ENCODE results near the gene CACNA1A. TPM values are rescaled to one million over a fixed set of nuclear protein-coding genes. Genes with fewer than 3 reads are reported as not detected.

The CACNA1A gene
- total RNA-seq, 6 experiments from 2014 or later = 1.3 to 13.2 (median 10.0) TPM

DNA sequence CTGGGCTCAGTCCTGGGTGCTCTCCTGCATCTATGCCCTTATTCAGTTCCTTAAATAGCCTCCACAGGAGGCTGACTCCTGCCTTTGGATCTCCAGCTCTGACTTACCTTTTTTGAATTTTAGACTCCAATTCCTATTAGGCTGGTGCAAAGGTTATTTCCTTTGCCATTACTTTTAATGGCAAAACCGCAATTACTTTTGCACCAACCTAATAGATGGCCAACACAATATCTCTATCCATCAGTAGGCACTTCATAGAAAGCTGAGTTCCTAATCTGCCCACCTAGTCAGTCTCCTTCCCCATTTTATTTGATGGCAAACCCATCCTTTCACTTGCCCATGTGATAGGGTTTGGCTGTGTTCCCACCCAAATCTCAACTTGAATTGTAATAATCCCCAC is 95.3 kb downstream of the CACNA1A start:
- DNase-seq = no peak

DNA sequence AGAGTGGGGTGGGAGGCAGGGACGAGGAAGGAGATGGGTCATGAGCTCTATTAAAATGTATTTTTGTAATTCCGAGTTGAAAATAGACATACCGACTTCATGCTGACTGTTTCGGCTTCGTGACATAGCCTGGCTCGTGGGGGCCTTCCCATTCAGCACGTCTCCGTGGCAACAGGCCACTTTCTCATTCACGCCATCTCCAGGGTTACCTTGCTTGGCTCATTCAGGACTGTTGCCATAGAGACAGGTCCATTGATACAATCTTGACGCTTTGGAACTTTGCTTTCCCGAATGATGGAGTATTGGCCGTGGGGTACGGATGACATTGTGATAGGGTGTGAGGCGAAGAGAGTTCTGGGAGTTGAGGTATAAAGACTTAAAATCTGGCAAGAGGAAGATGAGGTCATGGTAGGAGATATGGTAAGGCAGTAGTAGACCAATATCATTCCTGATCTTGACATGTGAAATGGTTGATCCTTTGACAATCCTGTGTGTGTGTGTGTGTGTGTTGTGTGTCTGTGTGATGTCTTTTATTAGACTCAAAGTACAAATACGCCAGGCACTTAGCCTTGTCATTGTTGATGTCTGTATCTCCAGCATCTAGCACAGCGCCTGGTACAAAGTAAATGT is 97.3 kb downstream of the CACNA1A start:
- H3K4me3 Mint-ChIP-seq = no peak overlapping the region
- DNase-seq = no peak

More for the DNA sequence above, 95.3 kb downstream of the CACNA1A start:
- TF ChIP-seq, protein P1, sequence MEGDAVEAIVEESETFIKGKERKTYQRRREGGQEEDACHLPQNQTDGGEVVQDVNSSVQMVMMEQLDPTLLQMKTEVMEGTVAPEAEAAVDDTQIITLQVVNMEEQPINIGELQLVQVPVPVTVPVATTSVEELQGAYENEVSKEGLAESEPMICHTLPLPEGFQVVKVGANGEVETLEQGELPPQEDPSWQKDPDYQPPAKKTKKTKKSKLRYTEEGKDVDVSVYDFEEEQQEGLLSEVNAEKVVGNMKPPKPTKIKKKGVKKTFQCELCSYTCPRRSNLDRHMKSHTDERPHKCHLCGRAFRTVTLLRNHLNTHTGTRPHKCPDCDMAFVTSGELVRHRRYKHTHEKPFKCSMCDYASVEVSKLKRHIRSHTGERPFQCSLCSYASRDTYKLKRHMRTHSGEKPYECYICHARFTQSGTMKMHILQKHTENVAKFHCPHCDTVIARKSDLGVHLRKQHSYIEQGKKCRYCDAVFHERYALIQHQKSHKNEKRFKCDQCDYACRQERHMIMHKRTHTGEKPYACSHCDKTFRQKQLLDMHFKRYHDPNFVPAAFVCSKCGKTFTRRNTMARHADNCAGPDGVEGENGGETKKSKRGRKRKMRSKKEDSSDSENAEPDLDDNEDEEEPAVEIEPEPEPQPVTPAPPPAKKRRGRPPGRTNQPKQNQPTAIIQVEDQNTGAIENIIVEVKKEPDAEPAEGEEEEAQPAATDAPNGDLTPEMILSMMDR (IDR thresholded peaks at IDR 0.05) = no peak
- Mint-ChIP-seq H3K36me3 (ENCODE audit: low read depth) (no peaks in the 10 kb centered on the region), H3K4me1 (ENCODE audit: low read depth) (peaks cover 4% of the 10 kb centered on the region; the same call in 1 of the 2 replicates), H3K27me3 (ENCODE audit: insufficient read depth) (peaks cover 8% of the 10 kb centered on the region), H3K9me3 (no peaks in the 10 kb centered on the region), H3K27ac (no peak overlapping the region), H3K4me3 (no peak overlapping the region)

DNA sequence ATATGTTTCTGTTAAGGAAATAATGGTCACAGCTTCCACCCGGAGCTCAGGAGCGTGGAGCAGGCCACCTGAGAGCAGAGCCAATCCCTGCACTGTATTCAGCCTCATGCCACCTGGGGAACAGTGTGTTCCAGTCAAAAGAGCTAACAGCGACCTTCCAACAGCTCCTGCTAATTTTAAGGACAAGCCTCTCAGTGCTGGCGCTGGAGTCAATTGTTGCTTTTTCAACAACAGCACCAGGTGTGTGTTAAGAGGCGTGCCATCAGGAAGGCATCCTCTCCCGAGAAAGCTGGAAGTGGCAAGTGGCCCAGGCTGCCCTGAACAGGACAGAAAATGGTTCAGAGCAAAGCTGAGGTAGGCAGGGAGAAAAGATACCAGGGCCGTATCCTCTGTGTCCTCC is 102.0 kb downstream of the CACNA1A start:
- DNase-seq = no peak
- TF ChIP-seq, protein P1 (IDR thresholded peaks at IDR 0.05) = no peak
- Mint-ChIP-seq H3K4me3 (no peak overlapping the region), H3K27ac (no peak overlapping the region), H3K4me1 (ENCODE audit: low read depth) (peaks cover 27% of the 10 kb centered on the region), H3K9me3 (no peaks in the 10 kb centered on the region; the same call in none of the 2 replicates), H3K36me3 (ENCODE audit: low read depth) (peaks cover 12% of the 10 kb centered on the region; the same call in 1 of the 2 replicates), H3K27me3 (ENCODE audit: insufficient read depth) (peaks cover 11% of the 10 kb centered on the region; the same call in 1 of the 2 replicates)

More for the DNA sequence above, 97.3 kb downstream of the CACNA1A start:
- no peak overlapping the region for H3K27ac Mint-ChIP-seq
- no peaks in the 10 kb centered on the region for H3K9me3 Mint-ChIP-seq
- TF ChIP-seq, protein P1 (IDR thresholded peaks at IDR 0.05) = no peak
- peaks cover 4% of the 10 kb centered on the region; the same call in 1 of the 2 replicates for H3K4me1 Mint-ChIP-seq (ENCODE audit: low read depth)
- H3K27me3 Mint-ChIP-seq (ENCODE audit: insufficient read depth) = peaks cover 9% of the 10 kb centered on the region
- no peaks in the 10 kb centered on the region for H3K36me3 Mint-ChIP-seq (ENCODE audit: low read depth)

DNA sequence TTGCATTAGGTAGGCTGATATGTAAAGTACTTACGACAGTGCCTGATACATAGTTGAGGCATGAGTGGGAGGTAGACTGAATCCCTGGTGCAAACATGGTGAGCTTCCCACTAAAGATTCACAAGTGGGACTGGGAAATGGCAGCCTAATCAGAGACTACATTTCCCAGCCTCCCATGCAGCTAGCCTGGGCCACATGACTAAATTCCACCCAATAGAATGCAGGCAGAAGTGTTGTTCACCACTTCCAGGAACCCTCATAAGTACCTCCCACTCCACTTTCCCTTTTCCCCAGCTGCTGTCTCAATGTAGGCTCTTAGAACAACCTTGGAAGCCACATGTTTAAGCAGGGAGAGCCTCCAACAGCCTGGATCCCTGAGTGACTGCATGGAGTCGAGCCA is 104.9 kb downstream of the CACNA1A start:
- H3K4me3 Mint-ChIP-seq = no peak overlapping the region
- peaks cover 13% of the 10 kb centered on the region; the same call in 1 of the 2 replicates for H3K36me3 Mint-ChIP-seq (ENCODE audit: low read depth)
- TF ChIP-seq, protein P1 (IDR thresholded peaks at IDR 0.05) = no peak
- H3K4me1 Mint-ChIP-seq (ENCODE audit: low read depth) = peaks cover 56% of the 10 kb centered on the region
- H3K27me3 Mint-ChIP-seq (ENCODE audit: insufficient read depth) = peaks cover 7% of the 10 kb centered on the region; the same call in 1 of the 2 replicates
- peak overlapping the region; percentile 58 for H3K27ac Mint-ChIP-seq
- DNase-seq = peak; percentile 35
- H3K9me3 Mint-ChIP-seq = no peaks in the 10 kb centered on the region; the same call in none of the 2 replicates

DNA sequence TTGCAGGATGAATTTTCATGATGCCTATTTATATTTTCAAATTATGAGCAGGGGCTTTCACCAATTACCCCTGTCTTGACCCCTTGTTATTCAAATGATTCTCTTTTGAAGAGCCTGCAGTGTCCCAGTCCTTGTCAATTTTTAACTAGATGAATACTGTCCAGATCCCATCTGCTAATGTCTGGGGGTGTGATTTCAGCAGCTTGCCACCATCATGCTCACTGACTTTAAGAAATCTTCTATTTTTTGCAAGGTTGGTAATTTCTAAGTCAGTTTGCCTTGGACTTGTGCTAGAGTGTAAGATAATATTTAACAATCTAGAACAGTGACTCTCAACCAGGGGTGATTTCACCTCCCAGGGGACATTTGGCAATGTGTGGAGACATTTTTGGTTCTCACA is 106.0 kb downstream of the CACNA1A start:
- Mint-ChIP-seq H3K9me3 (no peaks in the 10 kb centered on the region; the same call in none of the 2 replicates), H3K27me3 (ENCODE audit: insufficient read depth) (peaks cover 3% of the 10 kb centered on the region; the same call in 1 of the 2 replicates), H3K4me3 (no peak overlapping the region), H3K36me3 (ENCODE audit: low read depth) (peaks cover 19% of the 10 kb centered on the region; the same call in 1 of the 2 replicates), H3K27ac (peak overlapping the region; percentile 94), H3K4me1 (ENCODE audit: low read depth) (peaks cover 63% of the 10 kb centered on the region)
- TF ChIP-seq, protein P1 (IDR thresholded peaks at IDR 0.05) = no peak
- DNase-seq = no peak
